Fibroblast of peridontal ligament (primary cell): ENCODE measurements around the gene EIPR1.
"Not testable (repeated sequence)": the region's sequence is repeated elsewhere in the genome, so short reads cannot be mapped to it uniquely, and the experiment has no call there.

ENCODE experiments used
- DNase-seq: peaks from one replicate; pipeline ENCODE4 v3.0.0-alpha.2; 2010; ENCODE audit errors: extremely low read depth

The EIPR1 gene

GRCh38 chr2:3403587-3404334 lies 26.1 kb upstream of the EIPR1 start:
- DNase-seq: no peak

- DNase-seq: no peak
Measured at GRCh38 chr2:3399829-3400228, 22.2 kb upstream of the EIPR1 start.

- no peak for DNase-seq
Measured at GRCh38 chr2:3399381-3399780, 21.8 kb upstream of the EIPR1 start.

- DNase-seq: no peak
Measured at GRCh38 chr2:3398857-3399256, 21.2 kb upstream of the EIPR1 start.

GRCh38 chr2:3396920-3397559 lies 19.4 kb upstream of the EIPR1 start:
- no peak for DNase-seq

DNA sequence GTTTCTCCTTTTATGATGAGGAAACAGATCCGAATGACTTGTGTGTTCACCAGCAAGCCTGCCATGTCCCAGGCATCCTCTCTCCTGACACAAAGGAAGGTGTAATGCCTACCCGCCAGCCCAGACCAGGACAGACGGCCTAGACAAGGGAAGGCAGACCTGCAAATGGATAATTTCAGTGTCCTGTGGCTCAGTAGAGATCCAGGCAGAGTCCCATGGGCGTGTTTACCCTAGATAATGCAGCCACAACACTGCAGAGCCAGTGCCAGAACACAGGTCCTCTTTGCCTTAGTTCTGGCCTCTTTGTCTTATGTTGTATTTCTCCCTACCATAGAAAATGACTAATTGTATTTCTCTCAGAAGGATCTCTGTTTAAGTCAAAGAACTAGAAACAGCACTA lies 14.6 kb upstream of the EIPR1 start:
- DNase-seq: no peak

DNA sequence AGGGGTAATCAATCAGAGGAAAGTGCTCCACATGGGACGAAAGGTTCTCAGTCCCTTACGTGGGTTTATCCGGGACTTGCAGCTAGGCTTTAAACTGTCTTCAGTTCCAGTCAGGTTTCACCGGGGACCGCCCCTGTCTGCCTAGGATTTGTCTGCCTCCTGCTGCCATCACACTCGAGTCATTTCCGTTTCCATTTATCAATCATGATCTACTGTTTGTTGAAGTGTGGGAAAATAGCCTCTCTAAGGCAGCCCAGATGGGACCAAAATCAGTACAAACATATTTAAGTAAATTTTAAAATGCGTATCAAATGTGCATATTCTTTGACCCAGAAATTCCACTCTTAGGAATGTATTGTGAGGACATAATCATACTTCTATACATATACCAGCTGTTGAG lies 12.4 kb upstream of the EIPR1 start:
- DNase-seq: no peak

DNA sequence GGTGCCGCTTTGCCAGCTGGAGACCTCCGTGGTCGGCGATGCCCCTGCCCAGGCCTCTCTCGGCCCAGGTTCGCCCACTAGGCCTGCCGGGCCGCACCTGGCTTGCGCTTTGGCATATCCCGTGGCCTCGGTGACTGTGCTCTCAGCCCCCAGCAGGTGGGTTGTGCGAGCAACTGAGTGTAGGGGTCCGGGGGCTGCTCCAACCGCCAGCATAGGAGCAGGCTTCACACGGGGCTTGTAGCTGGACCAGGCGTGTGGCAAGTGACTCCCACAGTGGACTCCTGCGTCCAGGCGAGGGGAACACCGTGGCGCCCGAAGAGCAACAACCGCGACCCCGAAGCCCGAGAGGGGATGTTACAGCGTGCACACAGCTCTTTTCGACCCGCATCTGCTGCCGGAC lies 11.6 kb upstream of the EIPR1 start:
- no peak for DNase-seq

DNA sequence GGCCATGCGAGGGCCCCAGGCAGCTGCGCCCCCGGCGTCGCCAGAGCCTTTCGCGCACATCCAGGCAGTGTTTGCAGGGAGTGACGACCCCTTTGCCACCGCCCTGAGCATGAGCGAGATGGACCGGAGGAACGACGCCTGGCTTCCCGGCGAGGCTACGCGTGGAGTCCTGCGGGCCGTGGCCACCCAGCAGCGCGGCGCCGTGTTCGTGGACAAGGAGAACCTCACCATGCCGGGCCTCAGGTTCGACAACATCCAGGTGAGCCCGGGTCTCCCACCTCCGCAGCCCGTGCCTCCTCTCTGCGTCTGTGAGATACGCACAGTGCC lies 10.8 kb upstream of the EIPR1 start:
- no peak for DNase-seq

DNA sequence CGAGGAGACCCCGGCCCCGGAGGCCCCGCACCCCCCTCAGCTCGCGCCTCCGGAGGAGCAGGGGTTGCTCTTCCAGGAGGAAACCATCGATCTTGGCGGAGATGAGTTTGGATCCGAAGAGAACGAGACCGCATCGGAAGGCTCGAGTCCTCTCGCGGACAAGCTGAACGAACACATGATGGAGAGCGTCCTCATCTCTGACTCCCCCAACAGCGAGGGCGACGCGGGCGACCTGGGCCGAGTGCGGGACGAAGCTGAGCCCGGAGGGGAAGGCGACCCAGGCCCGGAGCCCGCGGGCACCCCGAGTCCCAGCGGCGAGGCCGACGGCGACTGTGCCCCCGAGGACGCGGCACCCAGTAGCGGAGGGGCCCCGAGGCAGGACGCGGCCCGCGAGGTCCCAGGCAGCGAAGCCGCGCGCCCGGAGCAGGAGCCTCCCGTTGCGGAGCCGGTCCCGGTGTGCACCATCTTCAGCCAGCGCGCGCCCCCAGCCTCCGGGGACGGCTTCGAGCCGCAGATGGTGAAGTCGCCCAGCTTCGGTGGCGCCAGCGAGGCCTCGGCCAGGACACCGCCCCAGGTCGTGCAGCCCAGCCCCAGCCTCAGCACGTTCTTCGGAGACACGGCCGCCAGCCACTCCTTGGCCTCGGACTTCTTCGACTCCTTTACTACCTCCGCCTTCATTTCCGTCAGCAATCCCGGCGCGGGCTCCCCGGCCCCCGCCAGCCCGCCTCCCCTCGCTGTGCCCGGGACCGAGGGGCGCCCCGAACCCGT lies 10.2 kb upstream of the EIPR1 start:
- no peak for DNase-seq

DNA sequence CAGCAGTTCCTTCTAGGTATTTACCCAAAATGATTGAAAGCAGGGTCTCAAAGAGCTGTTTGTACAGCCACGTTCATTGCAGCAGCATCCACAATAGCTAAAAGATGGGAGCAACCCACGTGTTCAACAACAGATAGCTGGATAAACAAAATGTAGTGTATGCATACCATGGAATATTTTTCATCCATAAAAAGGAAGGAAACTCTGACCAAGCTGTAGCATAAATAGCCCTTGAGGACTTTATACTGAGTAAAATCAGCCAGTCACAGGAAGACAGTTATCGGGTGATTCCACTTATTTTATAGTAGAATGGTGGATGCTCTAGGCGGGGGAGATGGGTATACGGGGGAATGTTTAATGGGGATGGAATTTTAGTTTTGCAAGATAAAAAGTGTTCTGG lies 9.4 kb upstream of the EIPR1 start:
- DNase-seq: no peak

GRCh38 chr2:3386448-3386958 lies 8.9 kb upstream of the EIPR1 start:
- no peak for DNase-seq

DNA sequence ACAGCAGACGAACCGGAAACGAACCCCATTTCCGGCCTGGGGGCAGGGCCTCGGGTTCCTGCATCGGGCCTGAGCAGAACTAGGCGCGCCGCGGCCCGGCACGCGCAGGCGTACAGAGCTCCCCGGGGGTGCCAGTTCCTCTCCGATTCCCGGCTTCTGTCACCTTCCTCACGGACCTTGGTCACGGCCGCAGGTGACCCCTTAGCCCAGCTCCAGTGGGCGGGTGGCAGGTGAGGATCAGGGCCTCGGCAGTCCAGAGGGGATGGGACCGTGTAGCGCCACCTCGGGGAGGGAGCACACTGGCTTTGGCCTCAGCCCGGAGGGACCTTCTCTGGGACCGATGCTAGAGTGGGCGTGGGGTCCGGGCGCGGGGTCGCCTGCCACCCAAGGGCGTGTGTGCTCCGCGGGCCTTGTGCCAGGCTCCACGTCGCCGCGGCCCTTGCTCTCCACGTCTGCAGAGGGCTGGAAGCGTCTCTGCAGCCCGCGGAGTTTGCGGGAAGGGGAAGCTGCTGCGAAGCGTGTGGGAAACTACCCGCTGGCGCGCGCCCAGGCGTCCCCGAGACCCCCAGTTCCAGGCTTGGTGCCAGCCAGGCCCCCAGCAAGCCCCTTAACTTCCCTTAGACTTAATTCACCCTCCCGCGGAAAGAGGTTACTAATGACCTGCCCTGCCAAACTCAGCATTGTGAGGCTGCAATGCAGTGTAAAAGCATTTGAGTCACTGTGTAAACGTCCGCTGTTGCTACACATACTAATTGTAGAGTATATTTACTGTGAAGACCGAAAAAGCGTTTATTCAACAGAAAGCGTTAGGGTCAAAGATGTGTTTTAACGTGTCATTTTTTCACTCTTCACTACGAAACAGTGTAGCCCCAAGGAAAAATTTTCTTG lies 2.3 kb upstream of the EIPR1 start, which contains the start of gene TRAPPC12:
Gene TRAPPC12 (plus strand): TSS at position 48 of the 888 bp plus-strand sequence. CDS start 7,930 bp downstream, outside the sequence.
- DNase-seq: peak; percentile 75

- no peak for DNase-seq
Measured at GRCh38 chr2:3379339-3379646, 1.7 kb upstream of the EIPR1 start.

GRCh38 chr2:3377279-3377611 lies 373 bp downstream of the EIPR1 start:
- peak; percentile 45 for DNase-seq

DNA sequence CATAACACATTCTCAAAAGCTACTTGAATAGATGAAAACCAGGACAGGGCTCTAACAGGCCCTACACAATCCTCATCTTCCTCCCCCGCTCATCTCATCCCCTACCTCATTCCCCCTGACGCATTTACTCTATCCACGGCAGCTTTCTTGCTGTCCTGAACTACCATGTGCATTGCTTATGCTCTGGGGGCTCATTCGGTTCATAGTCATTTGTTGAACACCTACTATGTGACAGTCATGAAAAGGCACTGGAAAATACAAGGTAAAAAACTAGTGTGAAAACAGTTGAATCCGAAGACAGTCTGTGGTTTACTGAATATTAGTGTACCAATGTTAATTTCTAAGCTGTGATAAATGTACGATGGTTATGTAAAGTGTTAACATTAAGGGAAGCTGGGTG lies 797 bp downstream of the EIPR1 start:
- no peak for DNase-seq

- DNase-seq: not testable (repeated sequence)
Measured at GRCh38 chr2:3369340-3370181, 8.1 kb downstream of the EIPR1 start.

- no peak for DNase-seq
Measured at GRCh38 chr2:3368261-3368722, 9.3 kb downstream of the EIPR1 start.

DNA sequence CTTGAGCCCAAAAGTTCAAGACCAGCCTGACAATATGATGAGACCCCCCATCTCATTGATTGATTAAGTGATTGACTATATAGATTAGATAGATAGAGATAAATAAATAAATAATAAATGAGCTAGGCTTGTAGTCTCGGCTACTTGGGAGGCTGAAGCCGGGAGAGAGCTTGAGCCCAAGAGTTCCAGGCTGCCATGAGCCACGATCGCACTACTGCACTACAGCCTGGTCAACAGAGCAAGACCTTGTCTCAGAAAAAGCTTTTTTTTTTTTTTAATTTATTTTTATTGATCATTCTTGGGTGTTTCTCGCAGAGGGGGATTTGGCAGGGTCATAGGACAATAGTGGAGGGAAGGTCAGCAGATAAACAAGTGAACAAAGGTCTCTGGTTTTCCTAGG lies 12.4 kb downstream of the EIPR1 start:
- DNase-seq: no peak

DNA sequence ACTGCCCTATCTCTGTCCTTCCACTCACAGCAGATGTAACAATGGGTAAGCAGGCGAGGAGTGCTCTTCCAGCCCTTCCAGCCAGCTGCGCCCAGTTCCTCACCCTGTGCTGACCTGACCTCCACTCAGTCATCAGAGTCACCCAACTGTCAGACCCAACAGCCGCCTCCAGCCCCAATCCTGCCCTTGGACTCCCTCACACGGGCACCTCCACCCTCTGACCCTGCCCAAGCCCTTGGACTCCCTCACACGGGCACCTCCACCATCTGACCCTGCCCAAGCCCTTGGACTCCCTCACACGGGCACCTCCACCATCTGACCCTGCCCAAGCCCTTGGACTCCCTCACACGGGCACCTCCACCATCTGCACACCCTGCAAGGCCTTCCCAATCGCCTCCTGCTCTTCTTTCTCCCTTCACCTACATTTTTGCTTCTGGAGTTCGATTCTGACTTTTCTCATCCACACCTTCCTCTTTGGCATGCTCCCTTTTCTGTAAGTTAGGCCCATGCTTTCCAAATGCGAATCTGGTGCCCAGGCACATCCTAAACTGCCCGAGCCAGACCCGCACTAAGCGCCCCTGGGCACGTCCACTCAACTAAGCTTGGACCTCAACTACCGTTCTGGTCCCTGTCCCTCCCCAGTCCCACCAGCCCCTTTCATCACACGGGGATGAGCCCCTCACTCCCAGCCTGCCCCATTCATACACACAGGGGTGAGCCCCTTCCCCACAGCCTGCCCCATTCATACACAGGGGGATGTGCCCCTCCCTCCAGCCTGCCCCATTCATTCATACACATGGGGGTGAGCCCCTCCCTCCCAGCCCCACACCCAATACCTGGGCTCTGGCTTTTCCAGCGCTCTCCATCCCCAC lies 15.9 kb downstream of the EIPR1 start:
- DNase-seq: no peak
